HG03103 (cell line): Measurements from ENCODE around the gene AHI1.
"Not testable (repeated sequence)": the region's sequence is repeated elsewhere in the genome, so short reads cannot be mapped to it uniquely, and the experiment has no call there.

Source experiments
- ATAC-seq: cut with Tn5 transposase; IDR thresholded peaks from one replicate; pipeline ENCODE4 v1.9.1; 2021; ENCODE audit warnings: low read depth; ENCODE audit not compliant: unreplicated experiment

AHI1 gene

GRCh38 chr6:135506270-135506997 lies 8.9 kb upstream of the AHI1 start:
- peak; percentile 81 for ATAC-seq

GRCh38 chr6:135505648-135506047 lies 8.1 kb upstream of the AHI1 start:
- ATAC-seq: no peak

- no peak for ATAC-seq
Observed at GRCh38 chr6:135505222-135505621, 7.7 kb upstream of the AHI1 start.

GRCh38 chr6:135504734-135505133 lies 7.2 kb upstream of the AHI1 start:
- no peak for ATAC-seq

GRCh38 chr6:135503703-135504475 lies 6.3 kb upstream of the AHI1 start:
- no peak for ATAC-seq

GRCh38 chr6:135499441-135500340 lies 2.2 kb upstream of the AHI1 start:
- ATAC-seq: no peak

GRCh38 chr6:135498185-135498841 lies 773 bp upstream of the AHI1 start:
- peak; percentile 29 for ATAC-seq

- no peak for ATAC-seq
Observed at GRCh38 chr6:135496800-135497411, 634 bp downstream of the AHI1 start.

GRCh38 chr6:135493218-135493961 lies 4.2 kb downstream of the AHI1 start:
- no peak for ATAC-seq

- ATAC-seq: no peak
Observed at GRCh38 chr6:135490381-135490780, 7.2 kb downstream of the AHI1 start.

- no peak for ATAC-seq
Observed at GRCh38 chr6:135488023-135488422, 9.5 kb downstream of the AHI1 start.

GRCh38 chr6:135483903-135484302 lies 13.6 kb downstream of the AHI1 start:
- not testable (repeated sequence) for ATAC-seq

- ATAC-seq: no peak
Observed at GRCh38 chr6:135481783-135482369, 15.7 kb downstream of the AHI1 start.

GRCh38 chr6:135479601-135480000 lies 17.9 kb downstream of the AHI1 start:
- ATAC-seq: no peak

GRCh38 chr6:135478626-135479025 lies 18.9 kb downstream of the AHI1 start:
- no peak for ATAC-seq

- no peak for ATAC-seq
Observed at GRCh38 chr6:135475292-135475886, 22.2 kb downstream of the AHI1 start.

- ATAC-seq: no peak
Observed at GRCh38 chr6:135474362-135474761, 23.2 kb downstream of the AHI1 start.

- ATAC-seq: no peak
Observed at GRCh38 chr6:135465903-135466302, 31.6 kb downstream of the AHI1 start.

GRCh38 chr6:135465307-135465706 lies 32.2 kb downstream of the AHI1 start:
- ATAC-seq: peak; percentile 70
